ENCODE data around the gene TESK2. TPM values are rescaled to one million over a fixed set of nuclear protein-coding genes. Genes with fewer than 3 reads are reported as not detected.

The TESK2 gene
- total and polyA plus RNA-seq, 2 of the 13 experiments (the other 11 are each of a cell fraction or from before 2014, with no cell fraction given): 5.5 to 9.6 TPM

- no TSS peak for BruUV-seq (replicated peaks)
- ChIA-PET CTCF (ENCODE audit: low intra/inter-chr PET ratio, low total read pairs) (no interaction called here), POLR2A (no interaction called here)
- TF ChIP-seq ZNF142 (CRISPR knock-in tag; IDR thresholded peaks at IDR 0.05) (no peak), ZNF629 (CRISPR knock-in tag; conservative IDR thresholded peaks at IDR 0.05) (no peak), ZNF609 (CRISPR knock-in tag; IDR thresholded peaks at IDR 0.05; ENCODE audit: borderline replicate concordance) (no peak)
- H3K9ac ChIP-seq (ENCODE audit: insufficient read depth, low read depth, low read length): no peak overlapping the region
- no peak overlapping the region for H3K4me3 ChIP-seq (replicated peaks in 1 of 3; ENCODE audit: insufficient read depth in 1 of 3, low read depth in 2 of 3, low read length in 3 of 3)
- H3K4me1 ChIP-seq (ENCODE audit: insufficient read depth, low read length): peaks cover 13% of the 10 kb centered on the region
- H3K27me3 ChIP-seq (ENCODE audit: control insufficient read depth in 1 of 2, insufficient read depth in 2 of 2, low read length in 2 of 2): no peaks in the 10 kb centered on the region
- DNase-seq (ENCODE audit: low spot score): no peak
- no peak for FAIRE-seq
- in situ Hi-C loops (cut with HindIII; ENCODE audit: extremely low pct_ligation_motif_present, low pct_unique_long_range_greater_than_20kb): loop anchor here (25.0 kb wide), 1 partner anchor 223 kb away; the partner anchor contains the start of gene NASP
- intact Hi-C loops (cut with micrococcal nuclease; ENCODE audit: unreplicated experiment): no loop called here
- H3K27ac ChIP-seq (ENCODE audit: extremely low read length, insufficient read depth, low read length): no peak overlapping the region
- H4K20me1 ChIP-seq (ENCODE audit: insufficient read depth, low read length): no peaks in the 10 kb centered on the region
- no peak overlapping the region for H3K4me2 ChIP-seq (ENCODE audit: low read depth, low read length)
- no peak for ATAC-seq
- H3K9me3 ChIP-seq (ENCODE audit: low read length): no peaks in the 10 kb centered on the region
- WGBS (ENCODE audit: low lambda C conversion rate): 96% methylated on average over 2 of the region's 2 CpGs
- no peak overlapping the region for H2AFZ ChIP-seq (ENCODE audit: low read length)
- no peaks in the 10 kb centered on the region for H3K36me3 ChIP-seq (replicated peaks in 1 of 2; ENCODE audit: control insufficient read depth in 1 of 2, insufficient read depth in 2 of 2, low read length in 2 of 2)
- H3K79me2 ChIP-seq (ENCODE audit: insufficient read depth, low read length): no peaks in the 10 kb centered on the region
Measured at GRCh38 chr1:45364294-45364693, 126.7 kb downstream of the TESK2 start.
